GM10248 (cell line): ENCODE measurements around the gene LAMA2.

ENCODE experiments used
- CTCF ChIA-PET: fragments of 300-600 bp; sonication (Branson Sonifier 250); formaldehyde crosslinking; extraction: SDS; loops from one replicate; lab custom pipeline; 2021; ENCODE audit warnings: antibody characterized with exemption; lab: Yijun Ruan, JAX
- POLR2A ChIA-PET: fragments of 350-650 bp; sonication (Branson Sonifier 250); formaldehyde crosslinking; extraction: SDS; loops from one replicate; lab custom pipeline; 2020; ENCODE audit warnings: antibody characterized with exemption; lab: Yijun Ruan, JAX
- DNase-seq: peaks from one replicate; pipeline ENCODE4 v3.0.0; 2012; ENCODE audit errors: extremely low spot score
- TF ChIP-seq, protein P1 (sequence below): IDR thresholded peaks from 2 replicates; pipeline ENCODE4 v1.5.1; 2012; ENCODE audit warnings: mild to moderate bottlenecking, low read depth; ENCODE audit errors: extremely low read depth, missing control alignments, control extremely low read depth

Gene LAMA2

DNA sequence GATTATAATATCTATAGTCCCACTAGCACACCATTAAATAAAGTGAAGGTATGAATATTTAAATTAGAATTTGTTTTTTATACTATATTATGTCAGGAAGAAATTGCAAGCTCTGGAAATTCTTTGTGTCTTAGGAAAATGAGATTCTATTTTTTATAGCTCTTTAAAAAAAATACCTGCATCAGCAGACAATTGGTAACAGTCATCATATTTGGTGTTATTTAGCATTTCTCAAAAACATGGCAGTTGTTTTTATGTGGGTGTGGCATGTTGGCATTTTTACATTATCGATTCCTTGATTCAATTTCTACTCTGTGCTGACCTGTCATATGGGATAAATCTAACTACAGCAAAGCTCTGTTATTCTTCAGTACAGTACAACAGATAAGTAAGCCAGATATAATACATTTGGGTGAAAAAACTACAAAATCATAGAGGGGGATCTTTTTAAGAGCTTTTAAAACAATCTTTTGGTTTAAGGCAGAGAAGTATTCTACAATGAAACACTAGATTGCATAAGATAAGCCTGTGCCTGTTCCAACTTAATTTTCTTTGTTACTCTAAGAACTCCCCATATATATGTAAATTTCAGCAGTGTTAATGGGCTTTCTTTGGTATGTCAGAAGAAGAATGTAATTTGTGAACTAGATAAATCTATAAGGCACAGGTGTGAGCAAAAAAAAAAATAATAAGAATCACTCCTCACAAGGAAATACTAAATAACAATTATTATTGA is 71.5 kb downstream of the LAMA2 start:
- no peak for DNase-seq
- ChIA-PET CTCF (interaction anchor here (1.4 kb wide), 1 partner anchor 31 kb away, joined by 3 read pairs; no protein-coding TSS in a partner anchor), POLR2A (no interaction called here)
- TF ChIP-seq, protein P1, sequence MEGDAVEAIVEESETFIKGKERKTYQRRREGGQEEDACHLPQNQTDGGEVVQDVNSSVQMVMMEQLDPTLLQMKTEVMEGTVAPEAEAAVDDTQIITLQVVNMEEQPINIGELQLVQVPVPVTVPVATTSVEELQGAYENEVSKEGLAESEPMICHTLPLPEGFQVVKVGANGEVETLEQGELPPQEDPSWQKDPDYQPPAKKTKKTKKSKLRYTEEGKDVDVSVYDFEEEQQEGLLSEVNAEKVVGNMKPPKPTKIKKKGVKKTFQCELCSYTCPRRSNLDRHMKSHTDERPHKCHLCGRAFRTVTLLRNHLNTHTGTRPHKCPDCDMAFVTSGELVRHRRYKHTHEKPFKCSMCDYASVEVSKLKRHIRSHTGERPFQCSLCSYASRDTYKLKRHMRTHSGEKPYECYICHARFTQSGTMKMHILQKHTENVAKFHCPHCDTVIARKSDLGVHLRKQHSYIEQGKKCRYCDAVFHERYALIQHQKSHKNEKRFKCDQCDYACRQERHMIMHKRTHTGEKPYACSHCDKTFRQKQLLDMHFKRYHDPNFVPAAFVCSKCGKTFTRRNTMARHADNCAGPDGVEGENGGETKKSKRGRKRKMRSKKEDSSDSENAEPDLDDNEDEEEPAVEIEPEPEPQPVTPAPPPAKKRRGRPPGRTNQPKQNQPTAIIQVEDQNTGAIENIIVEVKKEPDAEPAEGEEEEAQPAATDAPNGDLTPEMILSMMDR, result no peak

DNA sequence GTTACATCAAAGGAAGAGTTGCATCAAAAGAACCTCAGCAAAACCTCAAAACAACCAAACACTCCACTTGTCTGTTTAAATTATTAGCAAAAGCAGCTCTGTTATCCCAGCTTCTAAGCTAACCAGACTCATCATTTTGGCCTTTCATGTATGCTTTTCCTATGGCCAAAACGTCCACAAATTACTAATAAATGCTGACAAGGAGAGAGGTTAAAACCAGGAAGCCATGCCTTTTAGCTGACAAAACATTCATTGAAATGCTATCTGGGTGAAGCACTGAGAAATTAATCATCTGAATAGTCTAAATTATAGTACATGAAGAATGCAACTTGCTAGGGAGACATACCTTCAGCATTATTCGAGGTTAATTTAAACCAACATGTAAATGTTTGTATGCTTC is 80.6 kb downstream of the LAMA2 start:
- CTCF ChIA-PET, result no interaction called here
- DNase-seq, result no peak
- POLR2A ChIA-PET, result no interaction called here
- TF ChIP-seq, protein P1, result no peak

DNA sequence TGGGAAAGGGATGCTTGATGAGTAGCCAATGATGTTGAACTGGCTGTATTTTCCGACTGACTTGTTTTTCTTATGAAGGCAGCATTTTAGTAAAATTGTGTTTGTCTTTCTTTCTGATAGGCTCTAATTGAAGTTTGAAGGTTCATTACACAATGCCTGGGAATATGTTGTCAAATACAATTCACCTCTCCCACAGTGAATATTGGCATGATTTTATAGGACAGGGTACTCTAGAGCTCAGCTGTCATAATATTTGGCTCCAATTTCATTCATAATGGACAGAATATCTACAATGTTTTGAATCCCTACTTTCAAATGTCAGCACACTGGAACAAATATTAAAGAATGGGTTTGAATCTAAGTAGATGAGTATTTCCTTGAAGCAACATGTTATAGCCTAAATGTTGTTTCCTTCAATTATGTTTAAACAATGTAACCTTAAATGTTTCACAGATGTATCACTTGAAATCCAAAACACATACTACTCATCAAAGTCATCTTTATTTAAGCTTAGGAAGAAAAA is 81.4 kb downstream of the LAMA2 start:
- CTCF ChIA-PET, result no interaction called here

DNA sequence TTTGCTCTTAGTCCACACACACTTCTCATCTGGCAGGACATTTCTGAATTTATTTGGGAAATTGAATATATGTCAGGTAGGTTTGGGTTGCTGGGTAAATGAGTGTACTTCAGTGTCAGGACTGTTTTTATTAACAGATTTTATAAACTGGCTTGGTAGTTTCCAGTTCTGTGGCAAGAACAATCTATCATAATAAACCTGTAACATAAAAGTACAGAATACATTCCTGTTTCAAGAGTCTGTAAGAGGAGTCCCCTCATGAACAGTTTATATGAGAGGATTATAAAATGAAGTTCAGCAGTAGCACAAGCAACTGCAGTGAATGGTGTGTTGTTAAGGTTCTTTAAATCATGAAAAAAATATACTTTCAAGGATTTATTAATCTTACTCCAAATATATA is 81.8 kb downstream of the LAMA2 start:
- TF ChIP-seq, protein P1, result no peak
- DNase-seq, result no peak
- POLR2A ChIA-PET, result no interaction called here
- CTCF ChIA-PET, result no interaction called here

More for the DNA sequence above, 81.4 kb downstream of the LAMA2 start:
- POLR2A ChIA-PET, result no interaction called here
- DNase-seq, result no peak
- TF ChIP-seq, protein P1, result no peak

DNA sequence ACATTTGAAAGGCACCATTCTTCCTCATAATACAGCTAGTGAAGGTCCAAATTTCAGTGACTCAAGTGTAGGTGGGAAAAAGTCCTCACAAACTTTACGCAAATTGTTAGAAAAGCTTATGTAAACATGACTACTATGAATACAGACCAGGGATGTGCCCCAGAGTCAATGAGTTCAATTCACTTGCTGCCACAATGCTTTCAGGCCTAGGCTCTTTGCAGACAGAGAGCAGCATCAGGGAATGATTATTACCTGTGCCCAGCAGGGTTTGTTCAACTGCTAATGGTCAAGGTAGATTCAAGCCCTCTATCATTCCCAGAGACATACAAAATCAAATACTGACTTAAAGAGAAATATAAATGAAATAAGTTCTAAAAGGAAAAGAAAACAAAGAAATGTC is 84.0 kb downstream of the LAMA2 start:
- POLR2A ChIA-PET, result no interaction called here
- CTCF ChIA-PET, result no interaction called here
- TF ChIP-seq, protein P1, result no peak

DNA sequence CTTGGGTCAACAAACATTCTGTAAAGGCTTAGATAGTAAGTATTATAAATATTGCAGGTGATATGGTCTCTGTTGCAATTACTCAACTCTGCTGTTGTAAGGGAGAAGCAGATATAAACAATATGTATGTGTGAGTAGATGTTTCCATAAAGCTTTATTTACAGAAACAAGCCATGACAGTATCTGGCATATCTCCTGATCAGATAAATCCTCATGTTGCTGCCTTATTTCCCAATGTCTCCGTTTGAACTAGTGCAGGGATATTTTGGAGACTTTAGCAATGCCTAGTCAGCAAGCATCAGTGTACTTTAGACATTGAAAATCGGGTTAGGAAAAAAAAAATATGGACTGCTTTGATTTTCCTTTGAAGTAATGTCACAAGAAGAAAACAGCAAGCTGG is 96.1 kb downstream of the LAMA2 start:
- ChIA-PET CTCF (no interaction called here), POLR2A (no interaction called here)
- TF ChIP-seq, protein P1, result no peak
- no peak for DNase-seq

More for the DNA sequence above, 84.0 kb downstream of the LAMA2 start:
- no peak for DNase-seq
